H9 (cell line): ENCODE measurements around the gene ARID2. TPM values are rescaled to one million over a fixed set of nuclear protein-coding genes. Genes with fewer than 3 reads are reported as not detected.

Source experiments
- DNase-seq: peaks from one replicate; pipeline ENCODE4 v3.0.0-alpha.2; 2017
- H2AFZ ChIP-seq: one replicate; pipeline ENCODE4 v1.6.1; 2013; ENCODE audit warnings: mild to moderate bottlenecking, low read length, control low read depth, moderate library complexity
- H2AK5ac ChIP-seq: 2 replicates; pipeline ENCODE4 v1.6.1; 2013; ENCODE audit warnings: low read length, control low read depth, mixed read lengths; ENCODE audit not compliant: insufficient read length
- H2BK120ac ChIP-seq: one replicate; pipeline ENCODE4 v1.6.1; 2013; ENCODE audit warnings: low read depth, mild to moderate bottlenecking, low read length, control low read depth, inconsistent platforms; ENCODE audit not compliant: poor library complexity, severe bottlenecking
- H2BK12ac ChIP-seq: 2 replicates; pipeline ENCODE4 v1.6.1; 2013; ENCODE audit warnings: low read length, control low read depth, mixed read lengths, low read depth; ENCODE audit not compliant: insufficient read length
- H2BK15ac ChIP-seq: 2 replicates; pipeline ENCODE4 v1.6.1; 2013; ENCODE audit warnings: low read depth, low read length, control low read depth
- H2BK20ac ChIP-seq: one replicate; pipeline ENCODE4 v1.6.1; 2013; ENCODE audit warnings: low read depth, mild to moderate bottlenecking, low read length, control low read depth, inconsistent platforms; ENCODE audit not compliant: poor library complexity, severe bottlenecking
- H2BK5ac ChIP-seq: 2 replicates; pipeline ENCODE4 v1.6.1; 2013; ENCODE audit warnings: low read length, control low read depth, mixed read lengths; ENCODE audit not compliant: insufficient read length
- H3K14ac ChIP-seq: 2 replicates; pipeline ENCODE4 v1.6.1; 2013; ENCODE audit warnings: low read length, control low read depth; ENCODE audit not compliant: insufficient read depth
- H3K18ac ChIP-seq: 2 replicates; pipeline ENCODE4 v1.6.1; 2013; ENCODE audit warnings: low read depth, mild to moderate bottlenecking, mixed read lengths, low read length, control low read depth; ENCODE audit not compliant: insufficient read length
- H3K23ac ChIP-seq: 2 replicates; pipeline ENCODE4 v1.6.1; 2013; ENCODE audit warnings: low read length, control low read depth, mixed read lengths, low read depth; ENCODE audit not compliant: insufficient read length
- H3K23me2 ChIP-seq: 2 replicates; pipeline ENCODE4 v1.6.1; 2013; ENCODE audit warnings: low read depth, mild to moderate bottlenecking, mixed read lengths, low read length, control low read depth; ENCODE audit not compliant: insufficient read length, poor library complexity, severe bottlenecking
- H3K27ac ChIP-seq: 2 replicates; pipeline ENCODE4 v1.5.1; 2013; ENCODE audit warnings: low read length, control low read depth, mixed read lengths, low read depth; ENCODE audit not compliant: insufficient read length
- H3K27me3 ChIP-seq: 2 replicates; pipeline ENCODE4 v1.6.1; 2013; ENCODE audit warnings: low read length, control low read depth, inconsistent platforms; ENCODE audit not compliant: insufficient read depth
- H3K4ac ChIP-seq: 2 replicates; pipeline ENCODE4 v1.6.1; 2013; ENCODE audit warnings: low read depth, mild to moderate bottlenecking, control low read depth, inconsistent platforms, low read length, moderate library complexity
- H3K4me1 ChIP-seq: 2 replicates; pipeline ENCODE4 v1.6.1; 2013; ENCODE audit warnings: low read length, control low read depth, inconsistent platforms; ENCODE audit not compliant: insufficient read depth
- H3K4me2 ChIP-seq: 2 replicates; pipeline ENCODE4 v1.6.1; 2013; ENCODE audit warnings: low read length, control low read depth, mixed read lengths; ENCODE audit not compliant: insufficient read length, insufficient read depth
- H3K56ac ChIP-seq: 2 replicates; pipeline ENCODE4 v1.6.1; 2013; ENCODE audit warnings: low read depth, mild to moderate bottlenecking, mixed read lengths, low read length, control low read depth; ENCODE audit not compliant: insufficient read length
- H3K79me1 ChIP-seq: 2 replicates; pipeline ENCODE4 v1.6.1; 2013; ENCODE audit warnings: low read depth, mild to moderate bottlenecking, moderate library complexity, low read length, control low read depth, inconsistent platforms; ENCODE audit not compliant: insufficient read depth, poor library complexity, severe bottlenecking
- H3K79me2 ChIP-seq: 2 replicates; pipeline ENCODE4 v1.6.1; 2013; ENCODE audit warnings: low read length, control low read depth, inconsistent platforms; ENCODE audit not compliant: insufficient read depth
- H3K9ac ChIP-seq: 2 replicates; pipeline ENCODE4 v1.6.1; 2013; ENCODE audit warnings: low read length, control low read depth, mixed read lengths; ENCODE audit not compliant: insufficient read length; ENCODE audit errors: extremely low read depth
- H3K9me3 ChIP-seq: one replicate; pipeline ENCODE4 v1.6.1; 2013; ENCODE audit warnings: low read depth, low read length, inconsistent platforms; ENCODE audit not compliant: control insufficient read depth
- H3T11ph ChIP-seq: one replicate; pipeline ENCODE4 v1.6.1; 2013; ENCODE audit warnings: mild to moderate bottlenecking, low read length, control low read depth, inconsistent platforms
- H4K20me1 ChIP-seq: one replicate; pipeline ENCODE4 v1.6.1; 2013; ENCODE audit not compliant: control insufficient read depth, insufficient read length, insufficient read depth
- H4K5ac ChIP-seq: 2 replicates; pipeline ENCODE4 v1.6.1; 2013; ENCODE audit warnings: low read depth, mild to moderate bottlenecking, mixed read lengths, low read length, control low read depth; ENCODE audit not compliant: insufficient read length
- H4K8ac ChIP-seq: replicated peaks from 2 replicates; pipeline ENCODE4 v1.6.1; 2013; ENCODE audit warnings: low read length, control low read depth, mixed read lengths, low read depth; ENCODE audit not compliant: insufficient read length
- H4K91ac ChIP-seq: 2 replicates; pipeline ENCODE4 v1.6.1; 2013; ENCODE audit warnings: low read depth, mild to moderate bottlenecking, moderate library complexity, mixed read lengths, low read length, control low read depth; ENCODE audit not compliant: insufficient read length
- H3K27ac Mint-ChIP-seq, 3 experiments: 2 replicates in 2 of 3; 3 replicates in 1 of 3; pipeline ENCODE4 v1.8.0; 2020 to 2021; ENCODE audit warnings: mixed read lengths in 3 of 3, mild to moderate bottlenecking in 1 of 3, moderate library complexity in 1 of 3
- H3K27me3 Mint-ChIP-seq: 2 replicates; pipeline ENCODE4 v1.8.0; 2021; ENCODE audit warnings: low read depth, mild to moderate bottlenecking, moderate library complexity, mixed read lengths
- H3K36me3 Mint-ChIP-seq, 3 experiments: 2 replicates in 2 of 3; 3 replicates in 1 of 3; pipeline ENCODE4 v1.8.0; 2020 to 2021; ENCODE audit warnings: low read depth in 3 of 3, mixed read lengths in 3 of 3; ENCODE audit not compliant: insufficient read depth in 1 of 3
- H3K4me1 Mint-ChIP-seq, 2 experiments: 2 replicates each; pipeline ENCODE4 v1.8.0; 2020; ENCODE audit warnings: mixed read lengths in 2 of 2
- H3K4me3 Mint-ChIP-seq, 2 experiments: 2 replicates in 1 of 2; 3 replicates in 1 of 2; pipeline ENCODE4 v1.8.0; 2020 to 2021; ENCODE audit warnings: mild to moderate bottlenecking in 2 of 2, mixed read lengths in 2 of 2, moderate library complexity in 1 of 2
- H3K9me3 Mint-ChIP-seq, 2 experiments: 2 replicates in 1 of 2; 3 replicates in 1 of 2; pipeline ENCODE4 v1.8.0; 2020; ENCODE audit warnings: mild to moderate bottlenecking in 2 of 2, mixed read lengths in 2 of 2, moderate library complexity in 1 of 2
- WGBS: extraction: QIAGEN DNeasy Blood & Tissue Kit; methylation state at CpG from one replicate; pipeline ENCODE4 v1.1.7; 2013; ENCODE audit warnings: missing lambda C conversion rate, low lambda C conversion rate, mixed read lengths; ENCODE audit not compliant: insufficient read length; ENCODE audit errors: extremely low coverage; 5-methylcytosine and 5-hydroxymethylcytosine counted together
- total RNA-seq: library from RNA; stranded (reverse); gene quantifications from 2 replicates; pipeline ENCODE4 v1.2.1, GENCODE V29; 2021
- TF ChIP-seq, protein P1 (sequence below): fragments of 200-600 bp; sonication (generic); conservative IDR thresholded peaks from 3 replicates; pipeline ENCODE4 v1.8.0; 2021; ENCODE audit warnings: antibody characterized with exemption, mild to moderate bottlenecking

The ARID2 gene
- total RNA-seq, 1 experiment from 2014 or later = 63.8 TPM

- Histone ChIP-seq H2BK120ac (no peak overlapping the region), H3K56ac (no peak overlapping the region), H3K23me2 (no peaks in the 10 kb centered on the region), H2BK15ac (no peak overlapping the region), H3K4me2 (no peak overlapping the region), H2BK12ac (no peak overlapping the region), H3T11ph (no peak overlapping the region), H3K27me3 (no peaks in the 10 kb centered on the region), H2AFZ (no peak overlapping the region), H3K18ac (no peak overlapping the region), H3K14ac (no peak overlapping the region), H3K23ac (no peak overlapping the region), H3K9me3 (no peaks in the 10 kb centered on the region), H4K5ac (no peak overlapping the region), H3K4me1 (no peaks in the 10 kb centered on the region), H3K79me2 (no peaks in the 10 kb centered on the region), H4K91ac (no peak overlapping the region), H4K20me1 (no peaks in the 10 kb centered on the region), H3K9ac (no peak overlapping the region), H3K4ac (no peak overlapping the region), H3K27ac (no peak overlapping the region), H2BK20ac (no peak overlapping the region), H2AK5ac (no peak overlapping the region), H4K8ac (no peak overlapping the region), H2BK5ac (no peak overlapping the region), H3K79me1 (no peaks in the 10 kb centered on the region)
- no peak for DNase-seq
- peaks cover 0 to 1% (median 0%) of the 10 kb centered on the region in 3 experiments; a peak in 1 of 7 replicates for H3K36me3 Mint-ChIP-seq
- H3K4me3 Mint-ChIP-seq = no peak overlapping the region
- no CpG with 5 or more reads among the region's 2 CpGs for WGBS
- H3K9me3 Mint-ChIP-seq = no peaks in the 10 kb centered on the region
- no peaks in the 10 kb centered on the region for H3K27me3 Mint-ChIP-seq
- H3K27ac Mint-ChIP-seq = no peak overlapping the region
- no peaks in the 10 kb centered on the region for H3K4me1 Mint-ChIP-seq
- TF ChIP-seq, protein P1, sequence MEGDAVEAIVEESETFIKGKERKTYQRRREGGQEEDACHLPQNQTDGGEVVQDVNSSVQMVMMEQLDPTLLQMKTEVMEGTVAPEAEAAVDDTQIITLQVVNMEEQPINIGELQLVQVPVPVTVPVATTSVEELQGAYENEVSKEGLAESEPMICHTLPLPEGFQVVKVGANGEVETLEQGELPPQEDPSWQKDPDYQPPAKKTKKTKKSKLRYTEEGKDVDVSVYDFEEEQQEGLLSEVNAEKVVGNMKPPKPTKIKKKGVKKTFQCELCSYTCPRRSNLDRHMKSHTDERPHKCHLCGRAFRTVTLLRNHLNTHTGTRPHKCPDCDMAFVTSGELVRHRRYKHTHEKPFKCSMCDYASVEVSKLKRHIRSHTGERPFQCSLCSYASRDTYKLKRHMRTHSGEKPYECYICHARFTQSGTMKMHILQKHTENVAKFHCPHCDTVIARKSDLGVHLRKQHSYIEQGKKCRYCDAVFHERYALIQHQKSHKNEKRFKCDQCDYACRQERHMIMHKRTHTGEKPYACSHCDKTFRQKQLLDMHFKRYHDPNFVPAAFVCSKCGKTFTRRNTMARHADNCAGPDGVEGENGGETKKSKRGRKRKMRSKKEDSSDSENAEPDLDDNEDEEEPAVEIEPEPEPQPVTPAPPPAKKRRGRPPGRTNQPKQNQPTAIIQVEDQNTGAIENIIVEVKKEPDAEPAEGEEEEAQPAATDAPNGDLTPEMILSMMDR = no peak
Observed at GRCh38 chr12:45913631-45914030, 184.1 kb downstream of the ARID2 start.
